Measurements from ENCODE around the gene C1orf174.

Gene C1orf174

DNA sequence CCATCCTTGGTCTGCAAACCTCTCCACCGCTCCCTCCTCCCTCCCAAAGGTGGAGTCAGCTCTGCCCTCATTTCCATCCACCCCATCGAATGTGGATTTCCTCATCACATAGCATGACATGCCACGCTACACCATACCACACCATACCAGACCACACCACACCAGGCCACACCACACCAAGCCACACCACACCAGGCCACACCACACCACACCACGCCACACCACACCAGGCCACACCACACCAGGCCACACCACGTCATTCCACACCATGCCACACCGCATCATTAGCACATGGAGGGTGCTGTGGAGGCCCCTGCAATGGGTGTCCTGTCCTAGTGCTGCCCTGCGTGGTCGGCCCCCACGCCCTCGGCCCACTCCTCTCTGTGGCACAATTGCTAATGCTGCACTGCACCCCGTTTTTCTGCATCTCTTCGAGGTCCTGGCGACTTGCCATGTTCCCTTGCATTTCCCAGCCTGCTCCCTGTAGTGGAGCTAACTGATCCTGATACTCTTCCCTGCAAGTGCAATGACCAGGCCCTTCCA, 31.5 kb downstream of the C1orf174 start:
- DNase-seq (ENCODE audit: low spot score), result no peak

DNA sequence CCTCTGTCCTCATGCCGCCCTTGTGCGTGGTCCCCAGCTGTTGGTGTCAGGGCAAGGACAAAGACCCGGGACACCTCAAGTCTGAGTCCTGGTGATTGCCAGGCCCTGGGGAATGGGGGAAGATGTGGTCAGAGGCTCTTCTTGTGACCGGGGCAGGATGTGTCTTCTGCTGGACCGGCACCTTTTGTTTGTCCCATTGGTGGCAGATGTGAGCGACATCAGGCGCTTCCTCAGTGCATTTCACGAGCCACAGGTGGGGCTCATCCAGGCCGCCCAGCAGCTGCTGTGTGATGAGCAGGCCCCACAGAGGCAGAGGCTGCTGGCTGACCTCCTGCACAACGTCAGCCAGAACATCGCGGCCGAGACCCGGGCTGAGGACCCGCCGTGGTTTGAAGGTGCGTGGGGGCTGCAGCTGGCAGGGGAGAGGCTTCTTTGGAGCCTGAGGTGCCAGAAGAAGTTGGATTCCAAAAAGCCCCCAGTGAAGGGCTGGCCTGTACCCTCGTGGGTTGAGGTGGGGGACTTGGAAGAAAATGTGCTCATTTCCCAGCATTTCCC, 34.4 kb downstream of the C1orf174 start:
- no peak for DNase-seq (ENCODE audit: low spot score)

DNA sequence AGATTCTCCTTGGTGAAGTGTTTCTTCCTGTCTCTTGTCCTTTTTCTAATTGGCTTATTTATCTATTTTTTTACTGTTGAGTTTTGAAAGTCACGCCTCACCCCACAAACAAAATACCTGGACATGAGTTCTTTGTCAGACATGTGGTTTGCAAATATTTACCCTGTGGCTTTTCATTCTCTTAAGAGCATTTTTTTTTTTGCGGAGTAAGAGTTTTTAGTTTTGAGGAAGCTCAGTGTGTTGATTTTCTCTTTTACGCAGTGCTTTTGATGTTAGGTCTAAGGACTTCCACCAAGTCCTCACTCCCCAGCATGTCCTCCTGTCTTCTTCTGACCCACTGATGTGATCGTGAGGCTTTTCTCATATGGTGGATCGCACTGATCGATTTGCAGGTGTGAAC, 35.2 kb downstream of the C1orf174 start:
- no peak for DNase-seq (ENCODE audit: low spot score)

DNA sequence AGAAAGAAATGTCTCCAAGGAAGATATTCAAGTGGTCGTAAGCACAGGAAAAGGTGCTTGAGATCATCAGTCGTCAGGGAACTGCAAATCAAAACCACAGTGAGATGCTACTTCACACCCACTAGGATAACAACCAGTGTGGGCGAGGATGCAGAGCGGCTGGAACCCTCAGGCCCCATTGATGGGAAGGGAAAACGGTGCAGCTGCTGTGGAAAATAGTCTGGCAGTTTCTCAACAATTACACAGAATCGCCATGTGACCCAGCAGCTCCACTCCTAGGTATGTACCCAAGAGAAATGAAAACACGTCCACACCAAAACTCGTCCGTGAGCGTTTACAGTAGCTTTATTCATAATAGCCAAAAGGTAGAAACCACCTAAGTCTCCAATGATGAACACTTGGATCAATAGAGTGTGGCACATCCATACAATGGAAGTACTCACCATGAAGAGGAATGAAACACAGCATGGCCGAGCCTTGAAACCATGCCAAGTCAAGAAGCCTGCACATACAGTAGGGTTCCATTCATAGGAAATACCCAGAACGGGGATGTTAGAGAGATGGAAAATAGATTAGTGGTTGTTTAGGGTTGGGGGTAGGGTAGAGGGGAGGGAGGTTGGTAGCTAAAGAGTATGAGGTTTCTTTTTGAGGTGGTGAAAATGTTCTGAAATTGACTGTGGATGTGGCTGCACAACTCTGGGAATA, 36.7 kb downstream of the C1orf174 start:
- DNase-seq (ENCODE audit: low spot score), result peak; percentile 71

DNA sequence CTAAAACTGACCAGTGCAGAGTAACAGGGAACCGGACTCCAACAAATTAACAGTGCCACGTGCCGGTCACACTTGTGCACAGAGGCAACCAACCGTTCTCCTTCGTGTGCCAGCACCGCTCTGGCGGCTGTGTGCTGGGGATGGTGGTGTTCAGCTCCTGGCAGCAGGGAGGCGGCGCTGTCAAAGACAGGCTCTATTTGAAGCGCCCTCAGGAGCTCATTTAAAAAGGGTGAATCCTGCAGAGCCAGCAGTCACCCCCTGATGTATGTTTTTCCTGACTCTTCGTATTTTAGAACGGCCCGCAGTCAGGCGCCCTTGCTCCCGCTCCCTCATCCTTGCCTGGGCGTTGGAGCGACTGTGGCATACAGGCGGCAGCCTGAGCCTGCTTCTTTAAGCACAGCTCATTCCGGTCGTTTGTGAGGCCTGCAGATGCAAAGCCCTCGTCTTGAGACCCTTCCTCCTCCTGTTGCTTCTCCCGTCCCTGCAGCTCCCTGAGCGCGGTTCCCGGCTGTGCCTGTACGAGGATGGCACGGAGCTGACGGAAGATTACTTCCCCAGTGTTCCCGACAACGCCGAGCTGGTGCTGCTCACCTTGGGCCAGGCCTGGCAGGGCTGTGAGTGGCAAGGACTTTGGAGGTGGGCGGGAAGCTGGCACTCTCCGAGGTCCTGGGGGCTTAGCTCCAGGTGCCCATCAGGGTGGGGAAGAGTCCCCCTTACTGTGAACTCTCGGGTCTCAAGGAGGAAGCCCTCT, 41.7 kb downstream of the C1orf174 start:
- peak; percentile 51 for DNase-seq (ENCODE audit: low spot score)

DNA sequence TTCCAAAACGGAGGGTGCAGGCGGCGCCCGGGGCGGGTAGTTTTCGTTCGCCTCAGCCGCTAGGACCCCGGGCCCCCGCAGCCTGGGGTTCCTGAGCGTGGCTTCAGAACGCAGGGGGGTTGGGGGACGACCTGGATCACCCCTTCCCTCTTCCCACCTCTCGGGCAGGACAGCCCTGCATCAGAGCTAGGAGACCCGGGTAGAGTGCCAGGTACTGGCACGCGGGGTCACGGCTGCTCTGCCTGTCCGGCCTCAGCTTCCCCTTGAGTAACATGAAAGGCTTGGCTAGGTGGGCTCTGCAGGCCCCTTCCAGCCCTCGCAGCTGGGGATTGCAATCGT, 42.3 kb downstream of the C1orf174 start:
- no peak for DNase-seq (ENCODE audit: low spot score)

DNA sequence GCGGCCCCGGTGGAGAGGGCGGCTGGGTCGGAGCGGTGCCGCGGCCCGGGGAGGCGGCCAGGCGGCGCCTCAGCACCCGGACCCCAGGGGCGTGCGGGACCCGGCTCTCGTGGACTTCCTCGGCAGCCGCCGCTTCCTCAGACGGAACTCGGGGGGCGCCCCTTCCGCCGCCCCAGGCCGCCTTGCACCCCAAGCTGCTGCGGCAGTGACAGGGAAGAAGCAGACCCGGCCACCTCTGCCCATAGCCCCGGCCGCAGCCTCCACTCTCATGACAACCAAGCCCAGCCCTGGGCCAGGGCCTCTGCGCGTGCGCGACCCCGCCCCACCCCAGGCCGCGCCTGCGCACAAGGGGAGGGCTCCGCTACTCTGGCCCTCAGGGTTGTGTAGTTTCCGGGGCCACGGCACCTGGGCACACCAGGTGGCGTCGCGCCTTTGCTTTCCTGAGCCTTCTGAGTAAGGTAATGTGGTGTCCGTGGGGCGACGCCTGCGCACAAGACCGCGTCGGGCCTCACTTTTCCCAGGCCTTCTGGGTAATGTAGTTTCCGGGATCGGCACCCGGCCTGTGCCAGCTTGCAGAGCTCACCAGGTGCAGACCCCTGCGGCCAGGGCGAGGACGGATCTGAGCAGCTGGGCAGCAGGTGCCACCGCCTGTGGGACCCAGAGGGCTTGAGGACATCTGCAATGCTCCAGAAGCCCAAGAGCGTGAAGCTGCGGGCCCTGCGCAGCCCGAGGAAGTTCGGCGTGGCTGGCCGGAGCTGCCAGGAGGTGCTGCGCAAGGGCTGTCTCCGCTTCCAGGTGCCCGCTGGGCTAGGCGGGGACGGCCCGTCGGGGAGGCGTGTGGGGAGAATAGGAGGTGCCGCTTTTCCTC, 42.9 kb downstream of the C1orf174 start, which contains the start of the genes CEP104 and DFFB:
TSS of gene CEP104 (minus strand) at position 289 of the 868 bp plus-strand sequence. CDS start 4,804 bp downstream, outside the sequence.
TSS of gene DFFB (plus strand) at position 554 of the 868 bp plus-strand sequence. CDS start at position 682, 128 bp downstream.
- peak; percentile 88 for DNase-seq (ENCODE audit: low spot score)

DNA sequence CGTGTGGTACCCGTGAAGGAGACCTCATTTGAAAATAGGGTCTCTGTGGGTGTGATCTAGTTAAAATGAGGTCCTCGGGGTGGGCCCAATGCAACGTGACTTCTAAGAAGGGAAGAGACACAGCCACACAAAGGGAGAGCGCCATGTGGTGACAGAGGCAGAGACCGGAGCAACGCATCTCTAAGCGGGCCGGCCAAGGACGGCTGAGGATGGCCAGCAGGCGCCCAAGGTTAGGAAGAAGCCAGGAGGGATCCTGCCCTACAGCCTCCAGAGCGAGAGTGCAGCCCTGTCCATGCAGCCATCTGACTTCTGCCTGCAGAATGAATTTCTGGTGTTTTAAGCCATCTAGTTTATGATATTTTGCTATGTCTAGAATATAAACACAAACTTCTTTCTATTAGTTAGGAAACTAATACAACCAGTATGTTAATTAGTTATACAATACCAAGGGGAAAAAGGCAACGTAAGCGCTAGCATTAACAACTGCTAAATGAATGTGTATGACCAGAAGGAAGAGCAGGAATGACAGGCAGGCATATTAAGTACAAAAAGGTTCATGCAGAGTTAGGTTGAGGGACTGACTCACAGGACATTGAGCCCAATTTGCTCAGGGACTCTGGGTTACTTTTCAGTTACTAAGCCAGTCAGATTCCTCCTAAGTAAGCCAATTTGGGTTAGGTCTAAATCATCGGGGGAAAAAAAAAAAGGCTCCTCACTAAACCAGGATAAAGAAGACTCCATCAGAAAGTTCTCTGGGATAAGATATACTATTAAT, 47.2 kb downstream of the C1orf174 start:
- DNase-seq (ENCODE audit: low spot score), result no peak

DNA sequence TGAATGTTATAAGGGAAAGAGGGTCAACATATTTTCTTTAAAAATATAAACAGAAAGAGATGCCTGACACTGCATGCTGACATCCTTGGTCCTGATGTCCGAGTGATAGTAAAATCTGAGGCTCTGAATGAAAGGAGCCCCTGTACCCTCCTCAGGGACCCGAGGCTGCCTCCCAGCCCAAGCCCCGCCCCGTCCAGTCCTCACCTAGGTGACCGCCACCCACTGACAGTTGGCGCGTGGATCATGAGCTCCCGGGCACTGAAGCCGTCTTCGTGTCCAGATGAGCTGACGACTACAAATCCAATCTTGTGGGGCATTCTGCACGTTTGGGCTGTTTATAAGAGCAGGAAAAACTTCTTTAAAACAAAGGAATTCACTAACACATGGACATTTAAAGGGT, 48.0 kb downstream of the C1orf174 start:
- no peak for DNase-seq (ENCODE audit: low spot score)

DNA sequence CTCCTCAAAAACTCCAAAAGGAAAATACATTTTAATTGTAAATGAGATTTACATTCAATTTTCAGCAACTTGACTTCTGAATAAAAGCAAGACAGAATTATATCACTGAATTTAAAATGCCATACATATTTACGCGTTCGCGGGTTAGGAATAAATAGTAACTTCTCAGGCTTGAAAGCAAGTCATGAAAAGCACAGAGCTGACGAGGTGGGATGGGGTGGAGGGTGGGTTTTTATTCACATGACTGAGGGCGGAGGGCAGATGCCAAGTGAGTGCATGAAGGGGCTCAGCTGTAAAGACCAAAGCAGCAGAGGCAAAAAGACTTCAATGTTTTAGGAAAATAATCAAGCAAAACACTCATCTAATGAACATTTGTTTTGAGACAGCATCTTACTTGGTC, 48.8 kb downstream of the C1orf174 start:
- DNase-seq (ENCODE audit: low spot score), result no peak

DNA sequence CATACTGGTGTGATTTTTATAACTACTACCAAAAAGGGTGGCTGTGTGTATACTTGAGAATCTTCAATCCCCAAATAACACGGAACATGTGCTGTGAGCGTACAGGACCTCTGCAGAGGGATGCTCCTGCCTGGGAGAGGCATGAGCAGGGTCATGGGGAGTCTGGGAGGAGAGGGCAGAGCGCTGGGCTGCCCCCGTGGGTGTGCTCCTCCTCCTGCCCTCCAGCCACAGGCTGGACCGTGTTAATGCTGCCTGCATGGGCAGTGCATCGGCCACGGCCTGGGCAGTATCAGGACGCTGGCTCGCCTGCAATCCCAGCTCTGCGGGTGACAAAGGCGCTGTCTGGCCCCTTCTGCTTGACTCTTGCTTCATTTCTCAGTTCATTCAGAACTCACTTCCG, 49.2 kb downstream of the C1orf174 start:
- no peak for DNase-seq (ENCODE audit: low spot score)

DNA sequence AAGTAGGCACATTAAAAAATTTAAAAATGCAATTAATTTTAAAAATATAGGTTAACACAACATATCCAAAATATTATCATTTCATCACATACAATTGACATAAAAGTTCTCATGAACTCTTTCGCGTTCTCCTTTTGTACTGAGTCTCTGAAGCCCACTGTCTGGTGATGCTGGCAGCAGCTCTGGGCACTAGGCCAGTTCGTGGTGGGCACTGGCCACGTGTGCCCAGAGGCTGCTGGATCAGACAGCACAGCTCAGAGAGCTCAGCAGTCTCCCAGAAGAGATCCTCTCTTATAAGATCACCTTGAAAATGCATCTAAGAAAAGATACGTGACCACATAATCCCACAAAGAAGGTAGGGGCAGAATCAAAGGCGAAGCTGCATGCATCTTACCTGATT, 53.0 kb downstream of the C1orf174 start:
- no peak for DNase-seq (ENCODE audit: low spot score)

DNA sequence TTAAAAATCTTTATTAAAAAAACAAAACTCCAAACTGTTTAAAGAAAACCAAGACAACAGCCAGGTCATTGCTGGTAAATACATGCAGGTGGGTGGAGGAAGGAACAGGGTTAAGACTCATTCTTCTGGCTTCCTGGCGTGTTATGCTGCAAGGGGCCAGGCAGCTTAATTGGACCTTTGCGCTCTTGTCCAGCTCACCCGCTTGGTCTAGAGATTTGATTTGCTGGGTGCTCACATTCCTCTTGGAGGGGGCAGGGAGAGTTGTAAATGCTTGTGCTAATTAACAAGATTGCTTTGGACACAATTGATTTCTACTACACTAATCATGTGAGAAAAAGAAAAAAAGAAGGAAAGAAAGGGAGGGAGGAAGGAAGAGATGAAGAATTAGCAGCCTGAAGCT, 53.5 kb downstream of the C1orf174 start:
- no peak for DNase-seq (ENCODE audit: low spot score)

DNA sequence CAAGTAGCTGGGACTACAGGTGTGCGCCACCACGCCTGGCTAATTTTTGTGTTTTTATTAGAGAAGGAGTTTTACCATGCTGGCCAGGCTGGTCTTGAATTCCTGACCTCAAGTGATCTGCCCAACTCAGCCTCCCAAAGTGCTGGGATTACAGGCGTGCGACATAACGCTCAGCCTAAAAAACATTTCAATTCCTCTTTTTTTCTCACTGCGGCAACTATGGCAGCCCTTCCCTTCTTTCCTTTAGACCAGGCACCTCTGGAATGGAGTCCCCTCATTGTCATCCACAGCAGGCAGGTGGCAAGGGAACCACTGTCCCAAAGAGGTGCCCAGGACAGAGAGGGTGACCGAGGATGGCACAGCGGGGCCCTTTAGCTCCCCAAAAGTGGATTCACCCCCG, 57.2 kb downstream of the C1orf174 start:
- DNase-seq (ENCODE audit: low spot score), result no peak

DNA sequence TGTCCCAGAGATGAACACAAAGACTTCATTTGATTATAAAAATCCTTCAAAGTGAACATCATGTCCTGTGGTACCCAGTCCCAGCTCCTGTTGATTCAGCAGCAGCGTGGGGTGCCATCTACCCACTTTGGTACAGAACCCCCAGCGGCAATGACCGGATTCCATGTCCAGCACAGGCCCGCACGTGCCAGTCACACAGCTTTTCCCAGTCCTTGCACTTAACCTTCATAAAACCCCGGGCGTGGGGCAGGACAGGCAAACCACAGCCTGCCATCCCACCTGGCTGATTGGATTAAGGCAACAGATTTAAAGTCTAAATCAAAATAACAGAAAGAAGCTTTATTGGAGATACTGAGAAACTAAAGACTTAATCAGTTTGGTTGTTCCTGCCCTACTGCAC, 58.6 kb downstream of the C1orf174 start:
- no peak for DNase-seq (ENCODE audit: low spot score)

Data from pons (tissue), 1 donor.